ENCODE measurements around the gene VENTX. TPM values are rescaled to one million over a fixed set of nuclear protein-coding genes. Genes with fewer than 3 reads are reported as not detected.

The VENTX gene
- total and polyA plus RNA-seq, 10 of the 15 experiments (the other 5 are each of a cell fraction or from before 2014, with no cell fraction given) = 0.05 TPM; not detected in 9

DNA sequence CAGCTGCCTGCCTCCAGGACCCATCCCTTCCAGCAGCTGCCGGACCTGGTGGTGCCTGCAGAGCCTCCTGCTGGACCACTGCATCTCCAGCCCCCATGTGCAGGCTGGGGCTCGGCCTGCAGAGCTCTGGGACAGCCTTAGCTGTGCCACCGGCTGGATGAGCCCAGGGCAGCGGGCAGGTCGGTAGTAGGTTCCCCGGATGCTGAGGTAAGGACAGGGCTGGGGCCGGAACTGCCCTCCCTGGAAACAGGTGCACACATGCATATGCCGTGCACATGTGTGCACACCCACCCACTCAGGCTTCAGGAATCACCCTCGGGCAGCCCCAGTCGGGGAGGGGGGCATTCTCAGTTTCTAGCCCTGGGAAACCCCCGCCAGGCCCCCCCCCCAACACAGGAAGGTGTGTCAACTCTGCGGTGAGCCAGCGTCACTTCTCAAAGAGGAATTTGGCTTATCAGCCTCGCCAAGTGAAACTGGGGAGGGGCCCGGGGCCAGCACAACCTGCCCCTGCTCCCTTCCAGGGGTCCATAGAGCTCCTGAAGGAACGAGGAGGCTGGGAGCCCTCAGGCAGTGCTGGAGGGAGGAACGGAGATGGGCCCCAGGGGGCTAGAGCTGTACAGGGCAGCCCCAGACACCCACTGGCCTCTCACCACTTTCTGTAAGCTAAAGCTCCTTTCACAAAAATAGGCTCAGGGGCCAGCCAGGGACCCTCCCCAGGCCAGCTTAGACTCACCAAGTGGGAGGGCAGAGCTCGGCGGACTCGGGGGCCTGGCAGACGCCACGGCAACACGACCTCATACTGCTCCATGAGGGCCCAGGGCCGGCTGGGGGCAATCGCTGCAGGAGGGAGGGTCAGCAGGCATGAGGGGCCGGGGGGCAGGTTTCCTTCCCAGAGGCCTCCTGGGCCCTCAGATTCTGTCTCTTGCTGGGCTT is 37.4 kb downstream of the VENTX start (continued):
- TF ChIP-seq, protein P1, sequence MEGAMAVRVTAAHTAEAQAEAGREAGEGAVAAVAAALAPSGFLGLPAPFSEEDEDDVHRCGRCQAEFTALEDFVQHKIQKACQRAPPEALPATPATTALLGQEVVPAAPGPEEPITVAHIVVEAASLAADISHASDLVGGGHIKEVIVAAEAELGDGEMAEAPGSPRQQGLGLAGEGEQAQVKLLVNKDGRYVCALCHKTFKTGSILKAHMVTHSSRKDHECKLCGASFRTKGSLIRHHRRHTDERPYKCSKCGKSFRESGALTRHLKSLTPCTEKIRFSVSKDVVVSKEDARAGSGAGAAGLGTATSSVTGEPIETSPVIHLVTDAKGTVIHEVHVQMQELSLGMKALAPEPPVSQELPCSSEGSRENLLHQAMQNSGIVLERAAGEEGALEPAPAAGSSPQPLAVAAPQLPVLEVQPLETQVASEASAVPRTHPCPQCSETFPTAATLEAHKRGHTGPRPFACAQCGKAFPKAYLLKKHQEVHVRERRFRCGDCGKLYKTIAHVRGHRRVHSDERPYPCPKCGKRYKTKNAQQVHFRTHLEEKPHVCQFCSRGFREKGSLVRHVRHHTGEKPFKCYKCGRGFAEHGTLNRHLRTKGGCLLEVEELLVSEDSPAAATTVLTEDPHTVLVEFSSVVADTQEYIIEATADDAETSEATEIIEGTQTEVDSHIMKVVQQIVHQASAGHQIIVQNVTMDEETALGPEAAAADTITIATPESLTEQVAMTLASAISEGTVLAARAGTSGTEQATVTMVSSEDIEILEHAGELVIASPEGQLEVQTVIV (IDR thresholded peaks at IDR 0.05; ENCODE audit: borderline replicate concordance, partially characterized antibody) = no peak
- TF ChIP-seq ZNF687 (IDR thresholded peaks at IDR 0.05) (no peak), RELB (IDR thresholded peaks at IDR 0.05; ENCODE audit: low read depth) (peak; percentile 97), CREB1 (IDR thresholded peaks at IDR 0.05; ENCODE audit: low read depth) (peak; percentile 91), E2F4 (IDR thresholded peaks at IDR 0.05; ENCODE audit: low read depth, low read length) (no peak), ZBED1 (IDR thresholded peaks at IDR 0.05; ENCODE audit: borderline replicate concordance) (peak; percentile 90; the same call in 1 of the 2 replicates)
- TF ChIP-seq, protein P2, sequence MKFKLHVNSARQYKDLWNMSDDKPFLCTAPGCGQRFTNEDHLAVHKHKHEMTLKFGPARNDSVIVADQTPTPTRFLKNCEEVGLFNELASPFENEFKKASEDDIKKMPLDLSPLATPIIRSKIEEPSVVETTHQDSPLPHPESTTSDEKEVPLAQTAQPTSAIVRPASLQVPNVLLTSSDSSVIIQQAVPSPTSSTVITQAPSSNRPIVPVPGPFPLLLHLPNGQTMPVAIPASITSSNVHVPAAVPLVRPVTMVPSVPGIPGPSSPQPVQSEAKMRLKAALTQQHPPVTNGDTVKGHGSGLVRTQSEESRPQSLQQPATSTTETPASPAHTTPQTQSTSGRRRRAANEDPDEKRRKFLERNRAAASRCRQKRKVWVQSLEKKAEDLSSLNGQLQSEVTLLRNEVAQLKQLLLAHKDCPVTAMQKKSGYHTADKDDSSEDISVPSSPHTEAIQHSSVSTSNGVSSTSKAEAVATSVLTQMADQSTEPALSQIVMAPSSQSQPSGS (IDR thresholded peaks at IDR 0.05; ENCODE audit: low read length) = peak; percentile 79; the same call in 1 of the 2 replicates
- TF ChIP-seq, protein P3, sequence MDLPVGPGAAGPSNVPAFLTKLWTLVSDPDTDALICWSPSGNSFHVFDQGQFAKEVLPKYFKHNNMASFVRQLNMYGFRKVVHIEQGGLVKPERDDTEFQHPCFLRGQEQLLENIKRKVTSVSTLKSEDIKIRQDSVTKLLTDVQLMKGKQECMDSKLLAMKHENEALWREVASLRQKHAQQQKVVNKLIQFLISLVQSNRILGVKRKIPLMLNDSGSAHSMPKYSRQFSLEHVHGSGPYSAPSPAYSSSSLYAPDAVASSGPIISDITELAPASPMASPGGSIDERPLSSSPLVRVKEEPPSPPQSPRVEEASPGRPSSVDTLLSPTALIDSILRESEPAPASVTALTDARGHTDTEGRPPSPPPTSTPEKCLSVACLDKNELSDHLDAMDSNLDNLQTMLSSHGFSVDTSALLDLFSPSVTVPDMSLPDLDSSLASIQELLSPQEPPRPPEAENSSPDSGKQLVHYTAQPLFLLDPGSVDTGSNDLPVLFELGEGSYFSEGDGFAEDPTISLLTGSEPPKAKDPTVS (IDR thresholded peaks at IDR 0.05; ENCODE audit: low read depth, low read length) = no peak
- TF ChIP-seq, protein P4, sequence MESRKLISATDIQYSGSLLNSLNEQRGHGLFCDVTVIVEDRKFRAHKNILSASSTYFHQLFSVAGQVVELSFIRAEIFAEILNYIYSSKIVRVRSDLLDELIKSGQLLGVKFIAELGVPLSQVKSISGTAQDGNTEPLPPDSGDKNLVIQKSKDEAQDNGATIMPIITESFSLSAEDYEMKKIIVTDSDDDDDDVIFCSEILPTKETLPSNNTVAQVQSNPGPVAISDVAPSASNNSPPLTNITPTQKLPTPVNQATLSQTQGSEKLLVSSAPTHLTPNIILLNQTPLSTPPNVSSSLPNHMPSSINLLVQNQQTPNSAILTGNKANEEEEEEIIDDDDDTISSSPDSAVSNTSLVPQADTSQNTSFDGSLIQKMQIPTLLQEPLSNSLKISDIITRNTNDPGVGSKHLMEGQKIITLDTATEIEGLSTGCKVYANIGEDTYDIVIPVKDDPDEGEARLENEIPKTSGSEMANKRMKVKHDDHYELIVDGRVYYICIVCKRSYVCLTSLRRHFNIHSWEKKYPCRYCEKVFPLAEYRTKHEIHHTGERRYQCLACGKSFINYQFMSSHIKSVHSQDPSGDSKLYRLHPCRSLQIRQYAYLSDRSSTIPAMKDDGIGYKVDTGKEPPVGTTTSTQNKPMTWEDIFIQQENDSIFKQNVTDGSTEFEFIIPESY (IDR thresholded peaks at IDR 0.05) = no peak
